PFSK-1 (cell line): ENCODE measurements around the gene PFKP.

ENCODE experiments used
- POLR2AphosphoS5 ChIP-seq: IDR thresholded peaks from 2 replicates; pipeline ENCODE4 v1.6.1; 2012; ENCODE audit warnings: low read depth, mild to moderate bottlenecking, control low read depth, low read length, moderate library complexity
- TF ChIP-seq, protein P1 (sequence below), 2 experiments: IDR thresholded peaks; 2 replicates each; pipeline versions ENCODE4 v1.6.1 to v1.8.0; 2011 to 2012; ENCODE audit warnings: low read depth in 2 of 2, low read length in 2 of 2, control low read depth in 1 of 2, inconsistent platforms in 1 of 2, mild to moderate bottlenecking in 1 of 2, moderate library complexity in 1 of 2; ENCODE audit not compliant: insufficient read depth in 1 of 2

DNA sequence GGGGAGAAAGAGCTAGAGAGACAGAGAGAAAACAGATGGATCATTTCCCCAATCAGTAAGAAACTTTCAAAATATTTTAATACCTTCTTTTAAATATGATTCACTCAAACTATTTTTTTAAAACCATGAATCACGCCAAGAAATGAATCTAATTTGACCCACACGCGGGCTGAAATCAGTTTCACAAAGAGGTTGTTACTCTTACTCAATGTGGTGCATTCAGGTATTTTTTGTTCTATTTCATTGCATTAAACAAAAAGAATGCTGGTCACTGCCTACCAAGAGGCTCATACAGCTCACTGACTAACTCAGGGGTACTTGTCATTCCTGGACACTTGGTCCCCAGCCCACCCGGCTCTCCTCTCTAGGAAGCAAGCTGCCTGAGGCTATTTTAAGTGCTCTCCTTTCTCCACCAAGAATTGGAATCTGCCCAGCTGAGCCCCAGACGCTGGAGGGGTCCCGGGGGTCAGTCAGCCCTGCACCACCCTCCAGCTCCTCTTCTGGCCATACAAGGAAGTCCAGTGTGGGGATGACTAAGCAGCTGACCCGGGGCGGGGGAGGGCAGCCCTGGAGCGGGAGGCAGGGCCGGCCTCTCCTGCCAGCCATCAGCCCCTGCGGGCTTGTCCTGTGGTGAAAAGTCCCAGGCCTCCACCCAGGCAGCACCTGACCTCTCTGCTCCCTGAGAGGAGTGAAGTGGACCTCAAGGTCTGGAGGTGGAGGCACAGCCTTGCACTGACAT, 21.7 kb upstream of the PFKP start:
- no peak for TF ChIP-seq POLR2AphosphoS5
- TF ChIP-seq, protein P1, sequence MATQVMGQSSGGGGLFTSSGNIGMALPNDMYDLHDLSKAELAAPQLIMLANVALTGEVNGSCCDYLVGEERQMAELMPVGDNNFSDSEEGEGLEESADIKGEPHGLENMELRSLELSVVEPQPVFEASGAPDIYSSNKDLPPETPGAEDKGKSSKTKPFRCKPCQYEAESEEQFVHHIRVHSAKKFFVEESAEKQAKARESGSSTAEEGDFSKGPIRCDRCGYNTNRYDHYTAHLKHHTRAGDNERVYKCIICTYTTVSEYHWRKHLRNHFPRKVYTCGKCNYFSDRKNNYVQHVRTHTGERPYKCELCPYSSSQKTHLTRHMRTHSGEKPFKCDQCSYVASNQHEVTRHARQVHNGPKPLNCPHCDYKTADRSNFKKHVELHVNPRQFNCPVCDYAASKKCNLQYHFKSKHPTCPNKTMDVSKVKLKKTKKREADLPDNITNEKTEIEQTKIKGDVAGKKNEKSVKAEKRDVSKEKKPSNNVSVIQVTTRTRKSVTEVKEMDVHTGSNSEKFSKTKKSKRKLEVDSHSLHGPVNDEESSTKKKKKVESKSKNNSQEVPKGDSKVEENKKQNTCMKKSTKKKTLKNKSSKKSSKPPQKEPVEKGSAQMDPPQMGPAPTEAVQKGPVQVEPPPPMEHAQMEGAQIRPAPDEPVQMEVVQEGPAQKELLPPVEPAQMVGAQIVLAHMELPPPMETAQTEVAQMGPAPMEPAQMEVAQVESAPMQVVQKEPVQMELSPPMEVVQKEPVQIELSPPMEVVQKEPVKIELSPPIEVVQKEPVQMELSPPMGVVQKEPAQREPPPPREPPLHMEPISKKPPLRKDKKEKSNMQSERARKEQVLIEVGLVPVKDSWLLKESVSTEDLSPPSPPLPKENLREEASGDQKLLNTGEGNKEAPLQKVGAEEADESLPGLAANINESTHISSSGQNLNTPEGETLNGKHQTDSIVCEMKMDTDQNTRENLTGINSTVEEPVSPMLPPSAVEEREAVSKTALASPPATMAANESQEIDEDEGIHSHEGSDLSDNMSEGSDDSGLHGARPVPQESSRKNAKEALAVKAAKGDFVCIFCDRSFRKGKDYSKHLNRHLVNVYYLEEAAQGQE (IDR thresholded peaks at IDR 0.05; ENCODE audit: insufficient read depth in 1 of 2, low read depth in 2 of 2, low read length in 2 of 2) = no peak
